MCF 10A (cell line): Measurements from ENCODE around the gene ADGRL3. TPM values are rescaled to one million over a fixed set of nuclear protein-coding genes. Genes with fewer than 3 reads are reported as not detected.

Source experiments
- BruUV-seq: library from RNA; stranded (reverse); fragments of 400-500 nt; replicated peaks from 2 replicates; lab custom pipeline; 2021; lab: Mats Ljungman, UMichigan
- CTCF ChIA-PET: fragments of 300-600 bp; sonication (Branson Sonifier 250); formaldehyde crosslinking; extraction: SDS; loops from one replicate; lab custom pipeline; 2021; ENCODE audit warnings: antibody characterized with exemption, inconsistent platforms; lab: Yijun Ruan, JAX
- POLR2A ChIA-PET: fragments of 300-600, 350-650 bp; sonication (Branson Sonifier 250); formaldehyde crosslinking; extraction: SDS; loops from one replicate; lab custom pipeline; 2020; ENCODE audit warnings: antibody characterized with exemption, inconsistent platforms; lab: Yijun Ruan, JAX
- DNase-seq: peaks from one replicate; pipeline ENCODE4 v3.0.0-alpha.2; 2018; ENCODE audit not compliant: unreplicated experiment
- H3K27ac Mint-ChIP-seq: one replicate; pipeline ENCODE4 v1.8.0; 2022; ENCODE audit warnings: mild to moderate bottlenecking, low read depth, mixed read lengths; ENCODE audit not compliant: unreplicated experiment
- H3K27me3 Mint-ChIP-seq: one replicate; pipeline ENCODE4 v1.8.0; 2022; ENCODE audit warnings: mixed read lengths; ENCODE audit not compliant: insufficient read depth, unreplicated experiment
- H3K36me3 Mint-ChIP-seq: one replicate; pipeline ENCODE4 v1.8.0; 2022; ENCODE audit warnings: mild to moderate bottlenecking, moderate library complexity, mixed read lengths; ENCODE audit not compliant: insufficient read depth, unreplicated experiment
- H3K4me1 Mint-ChIP-seq: one replicate; pipeline ENCODE4 v1.8.0; 2022; ENCODE audit warnings: mixed read lengths; ENCODE audit not compliant: insufficient read depth, unreplicated experiment
- H3K4me3 Mint-ChIP-seq: one replicate; pipeline ENCODE4 v1.8.0; 2022; ENCODE audit warnings: mild to moderate bottlenecking, moderate library complexity, mixed read lengths; ENCODE audit not compliant: unreplicated experiment
- H3K9me3 Mint-ChIP-seq: one replicate; pipeline ENCODE4 v1.8.0; 2022; ENCODE audit warnings: mixed read lengths; ENCODE audit not compliant: unreplicated experiment
- intact Hi-C: fragments of 100-400 bp; cut with micrococcal nuclease; formaldehyde crosslinking; loops from 2 replicates; pipeline ENCODE4 v1.14.1; 2022
- total RNA-seq: library from RNA; stranded (reverse); gene quantifications from 2 replicates; pipeline ENCODE4 v1.2.3, GENCODE V29; 2022
- TF ChIP-seq, protein P1 (sequence below): fragments of 200-600 bp; IDR thresholded peaks from one replicate; pipeline ENCODE4 v1.8.0; 2022; ENCODE audit warnings: antibody characterized with exemption, mild to moderate bottlenecking; ENCODE audit not compliant: unreplicated experiment

ADGRL3 gene
- total RNA-seq, 1 experiment from 2014 or later = 3.6 TPM

DNA sequence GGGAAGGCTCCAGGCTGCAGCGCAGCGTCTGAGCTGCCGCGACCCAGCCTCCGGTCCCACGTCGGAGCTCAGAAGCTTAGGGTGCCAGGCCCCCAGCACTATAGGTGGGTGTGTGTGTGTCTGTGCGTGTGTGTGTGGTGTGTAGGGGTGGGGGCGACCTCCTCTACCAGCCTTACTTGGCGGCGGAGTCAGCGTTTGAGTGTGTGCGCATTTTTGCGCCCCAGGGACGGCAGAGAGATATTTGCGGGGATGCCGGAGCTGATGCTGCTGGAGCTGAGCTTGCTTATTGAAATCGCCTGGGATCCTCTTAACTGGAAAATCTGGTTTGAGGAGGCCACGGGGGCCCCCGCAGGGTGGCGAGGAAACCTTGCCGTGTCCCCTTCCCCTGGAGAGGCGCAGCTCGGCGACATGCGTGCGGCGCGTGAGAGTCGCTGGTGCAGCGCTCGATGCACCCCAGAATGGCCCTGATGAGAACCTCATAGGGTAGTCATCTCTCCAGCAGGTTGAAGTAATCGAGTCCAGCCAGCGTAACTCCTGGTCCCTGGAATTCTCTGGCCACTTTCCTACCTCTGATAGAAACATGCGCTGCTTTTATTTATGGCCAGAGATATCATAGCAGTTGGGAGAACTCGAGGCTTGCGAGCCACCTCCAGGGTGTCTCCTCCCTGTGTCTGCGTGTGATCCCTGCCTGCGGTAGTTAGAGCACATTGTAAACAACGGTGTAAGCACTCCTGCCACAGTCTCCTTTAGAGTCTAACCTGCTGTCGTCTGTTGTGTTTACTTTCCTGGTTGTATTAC lies 2.7 kb downstream of the ADGRL3 start:
- BruUV-seq = no TSS peak
- Mint-ChIP-seq H3K4me3 (peak overlapping the region; percentile 79), H3K36me3 (no peaks in the 10 kb centered on the region), H3K27ac (peak overlapping the region; percentile 61), H3K9me3 (no peaks in the 10 kb centered on the region), H3K27me3 (no peaks in the 10 kb centered on the region), H3K4me1 (peaks cover 22% of the 10 kb centered on the region)
- peak; percentile 51 for DNase-seq
- ChIA-PET CTCF (interaction anchor here (0.6 to 1.1 kb wide), 3 partner anchors 16 to 397 kb away, joined by 3 to 5 read pairs (median 4); no protein-coding TSS in a partner anchor), POLR2A (interaction anchor here (0.7 to 1.2 kb wide), 5 partner anchors 34 to 335 kb away, joined by 3 read pairs; no protein-coding TSS in a partner anchor)
- TF ChIP-seq, protein P1, sequence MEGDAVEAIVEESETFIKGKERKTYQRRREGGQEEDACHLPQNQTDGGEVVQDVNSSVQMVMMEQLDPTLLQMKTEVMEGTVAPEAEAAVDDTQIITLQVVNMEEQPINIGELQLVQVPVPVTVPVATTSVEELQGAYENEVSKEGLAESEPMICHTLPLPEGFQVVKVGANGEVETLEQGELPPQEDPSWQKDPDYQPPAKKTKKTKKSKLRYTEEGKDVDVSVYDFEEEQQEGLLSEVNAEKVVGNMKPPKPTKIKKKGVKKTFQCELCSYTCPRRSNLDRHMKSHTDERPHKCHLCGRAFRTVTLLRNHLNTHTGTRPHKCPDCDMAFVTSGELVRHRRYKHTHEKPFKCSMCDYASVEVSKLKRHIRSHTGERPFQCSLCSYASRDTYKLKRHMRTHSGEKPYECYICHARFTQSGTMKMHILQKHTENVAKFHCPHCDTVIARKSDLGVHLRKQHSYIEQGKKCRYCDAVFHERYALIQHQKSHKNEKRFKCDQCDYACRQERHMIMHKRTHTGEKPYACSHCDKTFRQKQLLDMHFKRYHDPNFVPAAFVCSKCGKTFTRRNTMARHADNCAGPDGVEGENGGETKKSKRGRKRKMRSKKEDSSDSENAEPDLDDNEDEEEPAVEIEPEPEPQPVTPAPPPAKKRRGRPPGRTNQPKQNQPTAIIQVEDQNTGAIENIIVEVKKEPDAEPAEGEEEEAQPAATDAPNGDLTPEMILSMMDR = no peak
- intact Hi-C loops = loop anchor here (1.0 to 10.0 kb wide), 4 partner anchors 262 to 1442 kb away; no protein-coding TSS in a partner anchor

DNA sequence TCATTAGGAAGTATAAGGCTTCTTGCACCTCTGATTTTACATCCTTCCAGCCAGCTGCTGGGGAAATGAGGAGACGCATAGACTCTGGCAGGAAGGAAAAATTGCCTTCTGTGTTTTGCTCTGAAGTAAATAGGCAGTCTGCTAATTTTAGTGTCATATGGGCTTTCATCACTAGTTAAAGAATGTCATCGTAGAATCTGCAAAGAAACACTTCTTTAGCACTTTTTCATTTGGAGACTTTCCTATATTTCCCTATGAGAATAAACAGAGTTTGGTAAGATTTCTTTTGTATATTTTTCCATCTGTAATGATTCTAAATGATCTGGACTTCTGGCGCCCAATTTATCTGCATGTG lies 3.3 kb downstream of the ADGRL3 start:
- Mint-ChIP-seq H3K36me3 (no peaks in the 10 kb centered on the region), H3K27me3 (no peaks in the 10 kb centered on the region), H3K27ac (peak overlapping the region; percentile 61), H3K4me1 (peaks cover 22% of the 10 kb centered on the region), H3K4me3 (peak overlapping the region; percentile 79), H3K9me3 (no peaks in the 10 kb centered on the region)
- intact Hi-C loops = loop anchor here (5.0 to 10.0 kb wide), 3 partner anchors 261 to 1441 kb away; no protein-coding TSS in a partner anchor
- DNase-seq = no peak
- CTCF ChIA-PET = interaction anchor here (0.6 to 1.4 kb wide), 3 partner anchors 50 to 397 kb away, joined by 3 read pairs; no protein-coding TSS in a partner anchor
- TF ChIP-seq, protein P1 = no peak
- POLR2A ChIA-PET = interaction anchor here (0.7 kb wide), 3 partner anchors 33 to 357 kb away, joined by 3 to 4 read pairs (median 3); no protein-coding TSS in a partner anchor
- BruUV-seq = no TSS peak

DNA sequence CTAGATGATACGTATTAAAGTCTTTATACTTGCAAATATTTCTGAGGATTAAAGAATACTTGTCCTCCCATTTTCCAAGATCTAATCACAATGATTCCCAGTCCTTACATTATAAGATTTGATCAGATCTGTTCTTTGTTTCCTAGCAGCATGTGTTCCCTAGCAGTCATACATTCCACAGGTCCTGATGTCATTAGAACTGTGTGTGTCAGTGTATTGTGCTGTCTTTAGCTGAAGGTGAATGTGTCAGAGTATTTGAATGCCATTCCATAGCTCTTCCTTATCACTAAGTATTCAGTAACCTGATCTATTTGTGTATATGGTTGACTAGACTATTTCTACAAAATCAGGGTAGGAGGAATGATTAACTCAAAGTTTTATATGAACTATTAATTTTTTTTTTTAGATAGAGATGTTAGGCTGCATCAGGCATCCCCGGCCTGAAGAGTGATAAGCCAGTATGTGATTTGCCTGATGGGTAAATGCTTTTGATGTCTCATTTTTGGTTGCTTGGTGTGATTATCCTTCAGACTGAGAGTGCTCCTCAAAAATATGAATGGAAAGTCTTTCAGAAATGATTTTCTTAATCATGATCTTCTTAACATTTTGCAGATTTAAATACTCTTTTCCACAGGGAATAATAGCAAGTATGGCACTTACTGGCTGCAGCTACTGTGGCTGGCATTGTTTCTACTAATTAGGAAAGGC lies 4.4 kb downstream of the ADGRL3 start:
- H3K4me1 Mint-ChIP-seq = peaks cover 22% of the 10 kb centered on the region
- CTCF ChIA-PET = interaction anchor here (0.6 to 1.4 kb wide), 3 partner anchors 149 to 399 kb away, joined by 3 to 4 read pairs (median 3); no protein-coding TSS in a partner anchor
- peak; percentile 38 for DNase-seq

More for the DNA sequence above, 4.4 kb downstream of the ADGRL3 start:
- TF ChIP-seq, protein P1 = no peak
- H3K36me3 Mint-ChIP-seq = no peaks in the 10 kb centered on the region
- H3K27me3 Mint-ChIP-seq = no peaks in the 10 kb centered on the region
- POLR2A ChIA-PET = interaction anchor here (1.0 kb wide), 1 partner anchor 48 kb away, joined by 3 read pairs; no protein-coding TSS in a partner anchor
- BruUV-seq = no TSS peak
- H3K27ac Mint-ChIP-seq = no peak overlapping the region
- H3K4me3 Mint-ChIP-seq = no peak overlapping the region
- intact Hi-C loops = loop anchor here (5.0 to 10.0 kb wide), 3 partner anchors 260 to 1440 kb away; no protein-coding TSS in a partner anchor
- no peaks in the 10 kb centered on the region for H3K9me3 Mint-ChIP-seq
